Calu3 (cell line): ENCODE results near the gene GKN1. TPM values are rescaled to one million over a fixed set of nuclear protein-coding genes. Genes with fewer than 3 reads are reported as not detected.

ENCODE experiments used
- BruUV-seq: library from RNA; stranded (reverse); fragments of 400-500 nt; replicated peaks from 2 replicates; lab custom pipeline; 2021; lab: Mats Ljungman, UMichigan
- CTCF ChIA-PET: fragments of 300-600 bp; sonication (Branson Sonifier 250); formaldehyde crosslinking; loops from one replicate; lab custom pipeline; 2022; ENCODE audit warnings: antibody characterized with exemption; lab: Charles Lee
- DNase-seq: peaks from one replicate; pipeline ENCODE4 v3.0.0; 2022
- H3K27ac Mint-ChIP-seq: one replicate; pipeline ENCODE4 v1.8.0; 2022; ENCODE audit warnings: mixed read lengths; ENCODE audit not compliant: unreplicated experiment
- H3K27me3 Mint-ChIP-seq: one replicate; pipeline ENCODE4 v1.8.0; 2022; ENCODE audit warnings: mixed read lengths; ENCODE audit not compliant: unreplicated experiment
- H3K36me3 Mint-ChIP-seq: one replicate; pipeline ENCODE4 v1.8.0; 2022; ENCODE audit warnings: mild to moderate bottlenecking, moderate library complexity, mixed read lengths; ENCODE audit not compliant: insufficient read depth, unreplicated experiment
- H3K4me1 Mint-ChIP-seq: one replicate; pipeline ENCODE4 v1.8.0; 2022; ENCODE audit warnings: mild to moderate bottlenecking, low read depth, mixed read lengths; ENCODE audit not compliant: unreplicated experiment
- H3K4me3 Mint-ChIP-seq: one replicate; pipeline ENCODE4 v1.8.0; 2022; ENCODE audit warnings: mild to moderate bottlenecking, low read depth, moderate library complexity, mixed read lengths; ENCODE audit not compliant: unreplicated experiment
- H3K9me3 Mint-ChIP-seq: one replicate; pipeline ENCODE4 v1.8.0; 2022; ENCODE audit warnings: low read depth, mixed read lengths; ENCODE audit not compliant: unreplicated experiment
- intact Hi-C: fragments of 100-400 bp; cut with micrococcal nuclease; formaldehyde crosslinking; loops from one replicate; pipeline ENCODE4 v1.10.0; 2022; ENCODE audit not compliant: unreplicated experiment
- total RNA-seq: library from RNA; stranded (reverse); gene quantifications from 2 replicates; pipeline ENCODE4 v1.2.3, GENCODE V29; 2022
- TF ChIP-seq, protein P1 (sequence below): fragments of 200-600 bp; IDR thresholded peaks from one replicate; pipeline ENCODE4 v1.8.0; 2022; ENCODE audit warnings: antibody characterized with exemption; ENCODE audit not compliant: unreplicated experiment

The GKN1 gene
- total RNA-seq, 1 experiment from 2014 or later = not detected

DNA sequence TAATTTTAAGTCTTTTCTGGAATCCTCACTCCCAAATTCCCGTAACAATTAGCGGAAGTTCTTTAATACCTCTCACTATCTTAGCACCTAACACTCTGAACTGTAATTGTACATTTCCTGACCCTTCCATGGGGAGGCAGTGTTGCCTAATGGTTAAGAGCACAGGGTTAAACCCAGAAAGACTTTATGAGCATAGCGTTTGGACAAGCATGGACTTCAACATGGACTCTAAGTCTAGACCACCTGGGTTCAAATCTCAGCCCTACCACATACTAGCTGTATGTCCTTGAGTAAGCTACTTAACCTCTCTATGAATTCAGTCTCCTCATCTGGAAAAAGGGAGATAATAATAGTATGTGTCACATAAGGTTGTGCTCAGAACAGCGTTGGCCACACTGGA, 51.6 kb downstream of the GKN1 start:
- CTCF ChIA-PET = no interaction called here
- DNase-seq = peak; percentile 66
- no peak overlapping the region for H3K27ac Mint-ChIP-seq

GRCh38 chr2:69026691-69027459, 52.4 kb downstream of the GKN1 start:
- intact Hi-C loops = loop anchor here (1.0 to 5.0 kb wide), 2 partner anchors 180 to 280 kb away; no protein-coding TSS in a partner anchor
- no peak for DNase-seq
- Mint-ChIP-seq H3K27me3 (peaks cover 18% of the 10 kb centered on the region), H3K4me3 (no peak overlapping the region), H3K9me3 (peaks cover 2% of the 10 kb centered on the region), H3K36me3 (no peaks in the 10 kb centered on the region), H3K4me1 (no peaks in the 10 kb centered on the region), H3K27ac (no peak overlapping the region)
- CTCF ChIA-PET = interaction anchor here (0.7 kb wide), 1 partner anchor 378 kb away, joined by 3 read pairs; no protein-coding TSS in a partner anchor
- BruUV-seq = no TSS peak
- TF ChIP-seq, protein P1, sequence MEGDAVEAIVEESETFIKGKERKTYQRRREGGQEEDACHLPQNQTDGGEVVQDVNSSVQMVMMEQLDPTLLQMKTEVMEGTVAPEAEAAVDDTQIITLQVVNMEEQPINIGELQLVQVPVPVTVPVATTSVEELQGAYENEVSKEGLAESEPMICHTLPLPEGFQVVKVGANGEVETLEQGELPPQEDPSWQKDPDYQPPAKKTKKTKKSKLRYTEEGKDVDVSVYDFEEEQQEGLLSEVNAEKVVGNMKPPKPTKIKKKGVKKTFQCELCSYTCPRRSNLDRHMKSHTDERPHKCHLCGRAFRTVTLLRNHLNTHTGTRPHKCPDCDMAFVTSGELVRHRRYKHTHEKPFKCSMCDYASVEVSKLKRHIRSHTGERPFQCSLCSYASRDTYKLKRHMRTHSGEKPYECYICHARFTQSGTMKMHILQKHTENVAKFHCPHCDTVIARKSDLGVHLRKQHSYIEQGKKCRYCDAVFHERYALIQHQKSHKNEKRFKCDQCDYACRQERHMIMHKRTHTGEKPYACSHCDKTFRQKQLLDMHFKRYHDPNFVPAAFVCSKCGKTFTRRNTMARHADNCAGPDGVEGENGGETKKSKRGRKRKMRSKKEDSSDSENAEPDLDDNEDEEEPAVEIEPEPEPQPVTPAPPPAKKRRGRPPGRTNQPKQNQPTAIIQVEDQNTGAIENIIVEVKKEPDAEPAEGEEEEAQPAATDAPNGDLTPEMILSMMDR = no peak

More for the DNA sequence above, 51.6 kb downstream of the GKN1 start:
- Mint-ChIP-seq H3K4me1 (no peaks in the 10 kb centered on the region), H3K4me3 (no peak overlapping the region), H3K27me3 (peaks cover 15% of the 10 kb centered on the region), H3K9me3 (peaks cover 2% of the 10 kb centered on the region), H3K36me3 (no peaks in the 10 kb centered on the region)
- BruUV-seq = no TSS peak
- TF ChIP-seq, protein P1 = peak; percentile 57
- intact Hi-C loops = loop anchor here (1.0 to 5.0 kb wide), 2 partner anchors 181 to 281 kb away; no protein-coding TSS in a partner anchor

Other genes starting within 250 kb of the GKN1 start
- gene ARHGAP25, start 239.8 kb upstream of the GKN1 start, total RNA-seq = 0.51 TPM in 1 of 2 replicates, not detected in the other
- not detected in 2 replicates for gene BMP10, start 103.2 kb upstream of the GKN1 start, total RNA-seq
- gene GKN2, start 21.7 kb upstream of the GKN1 start, total RNA-seq = not detected in 2 replicates
- 0.66 and 0.86 TPM in 2 replicates for gene ANTXR1, start 38.5 kb downstream of the GKN1 start, total RNA-seq